H9 (cell line): ENCODE measurements around the gene STAC2. TPM values are rescaled to one million over a fixed set of nuclear protein-coding genes. Genes with fewer than 3 reads are reported as not detected.

ENCODE experiments used
- DNase-seq: peaks from one replicate; pipeline ENCODE4 v3.0.0-alpha.2; 2017
- H2AFZ ChIP-seq: one replicate; pipeline ENCODE4 v1.6.1; 2013; ENCODE audit warnings: mild to moderate bottlenecking, low read length, control low read depth, moderate library complexity
- H2AK5ac ChIP-seq: 2 replicates; pipeline ENCODE4 v1.6.1; 2013; ENCODE audit warnings: low read length, control low read depth, mixed read lengths; ENCODE audit not compliant: insufficient read length
- H2BK120ac ChIP-seq: one replicate; pipeline ENCODE4 v1.6.1; 2013; ENCODE audit warnings: low read depth, mild to moderate bottlenecking, low read length, control low read depth, inconsistent platforms; ENCODE audit not compliant: poor library complexity, severe bottlenecking
- H2BK12ac ChIP-seq: 2 replicates; pipeline ENCODE4 v1.6.1; 2013; ENCODE audit warnings: low read length, control low read depth, mixed read lengths, low read depth; ENCODE audit not compliant: insufficient read length
- H2BK15ac ChIP-seq: 2 replicates; pipeline ENCODE4 v1.6.1; 2013; ENCODE audit warnings: low read depth, low read length, control low read depth
- H2BK20ac ChIP-seq: one replicate; pipeline ENCODE4 v1.6.1; 2013; ENCODE audit warnings: low read depth, mild to moderate bottlenecking, low read length, control low read depth, inconsistent platforms; ENCODE audit not compliant: poor library complexity, severe bottlenecking
- H2BK5ac ChIP-seq: 2 replicates; pipeline ENCODE4 v1.6.1; 2013; ENCODE audit warnings: low read length, control low read depth, mixed read lengths; ENCODE audit not compliant: insufficient read length
- H3K14ac ChIP-seq: 2 replicates; pipeline ENCODE4 v1.6.1; 2013; ENCODE audit warnings: low read length, control low read depth; ENCODE audit not compliant: insufficient read depth
- H3K18ac ChIP-seq: 2 replicates; pipeline ENCODE4 v1.6.1; 2013; ENCODE audit warnings: low read depth, mild to moderate bottlenecking, mixed read lengths, low read length, control low read depth; ENCODE audit not compliant: insufficient read length
- H3K23ac ChIP-seq: 2 replicates; pipeline ENCODE4 v1.6.1; 2013; ENCODE audit warnings: low read length, control low read depth, mixed read lengths, low read depth; ENCODE audit not compliant: insufficient read length
- H3K23me2 ChIP-seq: 2 replicates; pipeline ENCODE4 v1.6.1; 2013; ENCODE audit warnings: low read depth, mild to moderate bottlenecking, mixed read lengths, low read length, control low read depth; ENCODE audit not compliant: insufficient read length, poor library complexity, severe bottlenecking
- H3K27ac ChIP-seq: 2 replicates; pipeline ENCODE4 v1.5.1; 2013; ENCODE audit warnings: low read length, control low read depth, mixed read lengths, low read depth; ENCODE audit not compliant: insufficient read length
- H3K27me3 ChIP-seq: 2 replicates; pipeline ENCODE4 v1.6.1; 2013; ENCODE audit warnings: low read length, control low read depth, inconsistent platforms; ENCODE audit not compliant: insufficient read depth
- H3K4ac ChIP-seq: 2 replicates; pipeline ENCODE4 v1.6.1; 2013; ENCODE audit warnings: low read depth, mild to moderate bottlenecking, control low read depth, inconsistent platforms, low read length, moderate library complexity
- H3K4me1 ChIP-seq: 2 replicates; pipeline ENCODE4 v1.6.1; 2013; ENCODE audit warnings: low read length, control low read depth, inconsistent platforms; ENCODE audit not compliant: insufficient read depth
- H3K4me2 ChIP-seq: 2 replicates; pipeline ENCODE4 v1.6.1; 2013; ENCODE audit warnings: low read length, control low read depth, mixed read lengths; ENCODE audit not compliant: insufficient read length, insufficient read depth
- H3K56ac ChIP-seq: 2 replicates; pipeline ENCODE4 v1.6.1; 2013; ENCODE audit warnings: low read depth, mild to moderate bottlenecking, mixed read lengths, low read length, control low read depth; ENCODE audit not compliant: insufficient read length
- H3K79me1 ChIP-seq: 2 replicates; pipeline ENCODE4 v1.6.1; 2013; ENCODE audit warnings: low read depth, mild to moderate bottlenecking, moderate library complexity, low read length, control low read depth, inconsistent platforms; ENCODE audit not compliant: insufficient read depth, poor library complexity, severe bottlenecking
- H3K79me2 ChIP-seq: 2 replicates; pipeline ENCODE4 v1.6.1; 2013; ENCODE audit warnings: low read length, control low read depth, inconsistent platforms; ENCODE audit not compliant: insufficient read depth
- H3K9ac ChIP-seq: 2 replicates; pipeline ENCODE4 v1.6.1; 2013; ENCODE audit warnings: low read length, control low read depth, mixed read lengths; ENCODE audit not compliant: insufficient read length; ENCODE audit errors: extremely low read depth
- H3K9me3 ChIP-seq: one replicate; pipeline ENCODE4 v1.6.1; 2013; ENCODE audit warnings: low read depth, low read length, inconsistent platforms; ENCODE audit not compliant: control insufficient read depth
- H3T11ph ChIP-seq: one replicate; pipeline ENCODE4 v1.6.1; 2013; ENCODE audit warnings: mild to moderate bottlenecking, low read length, control low read depth, inconsistent platforms
- H4K20me1 ChIP-seq: one replicate; pipeline ENCODE4 v1.6.1; 2013; ENCODE audit not compliant: control insufficient read depth, insufficient read length, insufficient read depth
- H4K5ac ChIP-seq: 2 replicates; pipeline ENCODE4 v1.6.1; 2013; ENCODE audit warnings: low read depth, mild to moderate bottlenecking, mixed read lengths, low read length, control low read depth; ENCODE audit not compliant: insufficient read length
- H4K8ac ChIP-seq: replicated peaks from 2 replicates; pipeline ENCODE4 v1.6.1; 2013; ENCODE audit warnings: low read length, control low read depth, mixed read lengths, low read depth; ENCODE audit not compliant: insufficient read length
- H4K91ac ChIP-seq: 2 replicates; pipeline ENCODE4 v1.6.1; 2013; ENCODE audit warnings: low read depth, mild to moderate bottlenecking, moderate library complexity, mixed read lengths, low read length, control low read depth; ENCODE audit not compliant: insufficient read length
- H3K27ac Mint-ChIP-seq, 3 experiments: 2 replicates in 2 of 3; 3 replicates in 1 of 3; pipeline ENCODE4 v1.8.0; 2020 to 2021; ENCODE audit warnings: mixed read lengths in 3 of 3, mild to moderate bottlenecking in 1 of 3, moderate library complexity in 1 of 3
- H3K27me3 Mint-ChIP-seq: 2 replicates; pipeline ENCODE4 v1.8.0; 2021; ENCODE audit warnings: low read depth, mild to moderate bottlenecking, moderate library complexity, mixed read lengths
- H3K36me3 Mint-ChIP-seq, 3 experiments: 2 replicates in 2 of 3; 3 replicates in 1 of 3; pipeline ENCODE4 v1.8.0; 2020 to 2021; ENCODE audit warnings: low read depth in 3 of 3, mixed read lengths in 3 of 3; ENCODE audit not compliant: insufficient read depth in 1 of 3
- H3K4me1 Mint-ChIP-seq, 2 experiments: 2 replicates each; pipeline ENCODE4 v1.8.0; 2020; ENCODE audit warnings: mixed read lengths in 2 of 2
- H3K4me3 Mint-ChIP-seq, 2 experiments: 2 replicates in 1 of 2; 3 replicates in 1 of 2; pipeline ENCODE4 v1.8.0; 2020 to 2021; ENCODE audit warnings: mild to moderate bottlenecking in 2 of 2, mixed read lengths in 2 of 2, moderate library complexity in 1 of 2
- H3K9me3 Mint-ChIP-seq, 2 experiments: 2 replicates in 1 of 2; 3 replicates in 1 of 2; pipeline ENCODE4 v1.8.0; 2020; ENCODE audit warnings: mild to moderate bottlenecking in 2 of 2, mixed read lengths in 2 of 2, moderate library complexity in 1 of 2
- WGBS: extraction: QIAGEN DNeasy Blood & Tissue Kit; methylation state at CpG from one replicate; pipeline ENCODE4 v1.1.7; 2013; ENCODE audit warnings: missing lambda C conversion rate, low lambda C conversion rate, mixed read lengths; ENCODE audit not compliant: insufficient read length; ENCODE audit errors: extremely low coverage; 5-methylcytosine and 5-hydroxymethylcytosine counted together
- total RNA-seq: library from RNA; stranded (reverse); gene quantifications from 2 replicates; pipeline ENCODE4 v1.2.1, GENCODE V29; 2021
- TF ChIP-seq, protein P1 (sequence below): fragments of 200-600 bp; sonication (generic); conservative IDR thresholded peaks from 3 replicates; pipeline ENCODE4 v1.8.0; 2021; ENCODE audit warnings: antibody characterized with exemption, mild to moderate bottlenecking

STAC2 gene
- total RNA-seq, 1 experiment from 2014 or later = 2.5 TPM

DNA sequence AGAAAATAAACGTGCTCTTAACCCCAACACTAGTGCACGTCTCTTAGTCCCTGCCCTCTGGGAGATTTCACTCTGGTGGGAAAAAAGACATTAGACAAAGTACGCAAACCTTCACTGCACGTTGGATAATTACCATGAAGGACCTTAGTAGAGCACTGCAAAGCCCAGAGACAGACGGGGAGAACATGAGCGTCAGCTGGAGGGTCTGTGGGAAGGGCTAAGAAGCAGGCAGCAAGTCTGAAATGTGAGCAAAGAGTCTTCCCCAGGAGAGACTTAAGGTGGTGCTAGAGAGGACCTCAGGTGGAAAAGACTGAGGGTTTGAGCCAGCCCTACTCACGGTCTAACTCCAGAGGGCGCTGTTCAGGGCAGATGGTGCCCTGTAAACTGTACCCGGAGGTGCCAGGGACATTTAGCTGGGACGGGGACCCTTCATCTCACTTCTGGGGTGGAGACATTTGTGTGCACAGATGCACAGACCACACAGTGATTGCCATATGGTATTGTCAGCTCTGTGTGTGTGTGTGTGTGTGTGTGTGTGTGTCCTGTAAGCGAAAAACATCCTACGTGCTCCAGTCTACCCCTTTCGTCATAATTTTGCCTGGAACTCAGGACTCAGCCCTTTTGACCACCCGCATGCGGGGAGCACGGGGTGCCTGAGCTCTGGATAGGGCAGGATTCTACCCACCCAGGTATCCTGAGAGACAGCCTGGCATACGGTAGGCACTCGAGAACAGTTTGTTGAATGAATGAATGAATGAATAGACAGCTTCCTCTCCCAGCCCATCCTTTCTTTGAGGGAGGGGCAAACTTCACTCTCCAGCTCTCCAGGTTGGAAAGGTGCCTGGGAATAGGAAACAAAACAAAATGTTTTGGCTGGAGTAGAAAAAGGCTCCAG lies 10.1 kb upstream of the STAC2 start:
- no peak overlapping the region for H4K91ac ChIP-seq
- H4K8ac ChIP-seq = no peak overlapping the region
- 0 out of 2 replicates have a peak, but pooled peaks cover 2% of the 10 kb centered on the region for H3K27me3 ChIP-seq
- no peak overlapping the region for H3T11ph ChIP-seq
- no peak overlapping the region for H3K27ac ChIP-seq
- Mint-ChIP-seq H3K4me3 (peak overlapping the region in 1 of 2 experiments; percentile 51; a peak in 3 of 5 replicates), H3K9me3 (no peaks in the 10 kb centered on the region), H3K27ac (peak overlapping the region in 2 of 3 experiments; percentile 19 to 33; a peak in 3 of 7 replicates), H3K4me1 (peaks cover 20 to 30% of the 10 kb centered on the region in 2 experiments), H3K36me3 (no peaks in the 10 kb centered on the region), H3K27me3 (peaks cover 6% of the 10 kb centered on the region)
- no peak overlapping the region for H3K56ac ChIP-seq
- no peaks in the 10 kb centered on the region for H4K20me1 ChIP-seq
- H2BK15ac ChIP-seq = no peak overlapping the region
- no peak overlapping the region for H4K5ac ChIP-seq
- H3K79me1 ChIP-seq = no peaks in the 10 kb centered on the region
- peaks cover 8% of the 10 kb centered on the region for H3K23me2 ChIP-seq
- H3K79me2 ChIP-seq = no peaks in the 10 kb centered on the region
- peak; percentile 94 for DNase-seq
- H3K9me3 ChIP-seq = no peaks in the 10 kb centered on the region
- TF ChIP-seq, protein P1, sequence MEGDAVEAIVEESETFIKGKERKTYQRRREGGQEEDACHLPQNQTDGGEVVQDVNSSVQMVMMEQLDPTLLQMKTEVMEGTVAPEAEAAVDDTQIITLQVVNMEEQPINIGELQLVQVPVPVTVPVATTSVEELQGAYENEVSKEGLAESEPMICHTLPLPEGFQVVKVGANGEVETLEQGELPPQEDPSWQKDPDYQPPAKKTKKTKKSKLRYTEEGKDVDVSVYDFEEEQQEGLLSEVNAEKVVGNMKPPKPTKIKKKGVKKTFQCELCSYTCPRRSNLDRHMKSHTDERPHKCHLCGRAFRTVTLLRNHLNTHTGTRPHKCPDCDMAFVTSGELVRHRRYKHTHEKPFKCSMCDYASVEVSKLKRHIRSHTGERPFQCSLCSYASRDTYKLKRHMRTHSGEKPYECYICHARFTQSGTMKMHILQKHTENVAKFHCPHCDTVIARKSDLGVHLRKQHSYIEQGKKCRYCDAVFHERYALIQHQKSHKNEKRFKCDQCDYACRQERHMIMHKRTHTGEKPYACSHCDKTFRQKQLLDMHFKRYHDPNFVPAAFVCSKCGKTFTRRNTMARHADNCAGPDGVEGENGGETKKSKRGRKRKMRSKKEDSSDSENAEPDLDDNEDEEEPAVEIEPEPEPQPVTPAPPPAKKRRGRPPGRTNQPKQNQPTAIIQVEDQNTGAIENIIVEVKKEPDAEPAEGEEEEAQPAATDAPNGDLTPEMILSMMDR = peak; percentile 98
- no peak overlapping the region for H2AK5ac ChIP-seq
- H3K4me1 ChIP-seq = no peaks in the 10 kb centered on the region
- no peak overlapping the region for H2AFZ ChIP-seq
- no peak overlapping the region for H2BK12ac ChIP-seq
- no peak overlapping the region for H2BK120ac ChIP-seq
- H3K4ac ChIP-seq = no peak overlapping the region
- no peak overlapping the region for H3K4me2 ChIP-seq
- WGBS = no CpG with 5 or more reads among the region's 18 CpGs
- no peak overlapping the region for H3K9ac ChIP-seq
- H3K14ac ChIP-seq = no peak overlapping the region
- H3K18ac ChIP-seq = no peak overlapping the region
- no peak overlapping the region for H3K23ac ChIP-seq
- no peak overlapping the region for H2BK5ac ChIP-seq
- H2BK20ac ChIP-seq = no peak overlapping the region
